HG02571 (cell line): ENCODE results near the gene ARHGEF25.
"Not testable (repeated sequence)": the region's sequence is repeated elsewhere in the genome, so short reads cannot be mapped to it uniquely, and the experiment has no call there.

Experiments used
- ATAC-seq: cut with Tn5 transposase; IDR thresholded peaks from one replicate; pipeline ENCODE4 v1.9.1; 2021; ENCODE audit warnings: mild to moderate bottlenecking, moderate library complexity; ENCODE audit not compliant: unreplicated experiment

The ARHGEF25 gene

GRCh38 chr12:57607958-57608663 is 3.1 kb upstream of the ARHGEF25 start:
- no peak for ATAC-seq

GRCh38 chr12:57609101-57609780 is 2.0 kb upstream of the ARHGEF25 start:
- no peak for ATAC-seq

- ATAC-seq = no peak
These were observed 1.3 kb upstream of the ARHGEF25 start for GRCh38 chr12:57609781-57610553.

- no peak for ATAC-seq
These were observed 604 bp upstream of the ARHGEF25 start for GRCh38 chr12:57610554-57611107.

- ATAC-seq = no peak
These were observed 834 bp downstream of the ARHGEF25 start for GRCh38 chr12:57611827-57612710.

GRCh38 chr12:57612711-57613426 is 1.6 kb downstream of the ARHGEF25 start:
- ATAC-seq = no peak

- no peak for ATAC-seq
These were observed 2.3 kb downstream of the ARHGEF25 start for GRCh38 chr12:57613427-57614109.

GRCh38 chr12:57614178-57614947 is 3.1 kb downstream of the ARHGEF25 start:
- ATAC-seq = peak; percentile 44

GRCh38 chr12:57614948-57615500 is 3.8 kb downstream of the ARHGEF25 start:
- no peak for ATAC-seq

- no peak for ATAC-seq
These were observed 4.4 kb downstream of the ARHGEF25 start for GRCh38 chr12:57615637-57616036.

- no peak for ATAC-seq
These were observed 5.3 kb downstream of the ARHGEF25 start for GRCh38 chr12:57616383-57617101.

- ATAC-seq = no peak
These were observed 6.7 kb downstream of the ARHGEF25 start for GRCh38 chr12:57617942-57618341.

- ATAC-seq = not testable (repeated sequence)
These were observed 7.2 kb downstream of the ARHGEF25 start for GRCh38 chr12:57618431-57618830.

GRCh38 chr12:57618966-57619433 is 7.8 kb downstream of the ARHGEF25 start:
- ATAC-seq = no peak

- ATAC-seq = no peak
These were observed 8.4 kb downstream of the ARHGEF25 start for GRCh38 chr12:57619434-57620244.

GRCh38 chr12:57620245-57620935 is 9.2 kb downstream of the ARHGEF25 start:
- ATAC-seq = no peak
